Transverse colon (tissue), 3 donors: ENCODE data around the gene RAN.

Source experiments
- EP300 ChIP-seq: sonication (generic); formaldehyde crosslinking; IDR thresholded peaks from one replicate; pipeline ENCODE4 v1.6.1; 2017; ENCODE audit warnings: antibody characterized with exemption, low read depth
- POLR2A ChIP-seq: fragments of 450-650 bp; IDR thresholded peaks from one replicate; pipeline ENCODE4 v1.6.1; 2016; ENCODE audit warnings: antibody characterized with exemption, mild to moderate bottlenecking, moderate library complexity
- TF ChIP-seq, protein P1 (sequence below), 5 experiments: fragments of 200-600 bp in 3 of 5; fragments of 450-650 bp in 2 of 5; sonication (generic) in 3 of 5; IDR thresholded peaks; 1 replicate in 2 of 5; 2 replicates in 3 of 5; pipeline ENCODE4 v1.5.1; 2016 to 2017; ENCODE audit warnings: antibody characterized with exemption in 5 of 5, inconsistent platforms in 3 of 5, mild to moderate bottlenecking in 2 of 5, moderate library complexity in 1 of 5

DNA sequence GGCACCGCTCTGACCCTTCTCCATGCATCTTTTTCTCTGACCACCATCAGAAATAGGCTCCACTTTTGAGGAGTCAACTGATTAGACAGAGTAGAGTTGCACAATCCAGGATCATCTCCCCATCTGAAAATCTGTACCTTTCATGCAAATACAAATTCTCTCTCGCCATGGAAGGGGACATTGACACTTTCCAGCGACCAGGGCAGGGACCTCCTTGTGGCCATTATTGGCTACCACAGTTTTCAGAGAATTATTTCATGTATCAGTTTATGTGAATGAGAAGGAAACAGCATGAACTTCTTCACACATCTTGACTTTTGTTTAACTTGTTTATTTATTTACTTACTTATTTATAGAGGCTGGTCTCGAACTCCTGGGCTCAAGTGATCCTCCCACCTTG lies 13.8 kb upstream of the RAN start:
- TF ChIP-seq, protein P1, sequence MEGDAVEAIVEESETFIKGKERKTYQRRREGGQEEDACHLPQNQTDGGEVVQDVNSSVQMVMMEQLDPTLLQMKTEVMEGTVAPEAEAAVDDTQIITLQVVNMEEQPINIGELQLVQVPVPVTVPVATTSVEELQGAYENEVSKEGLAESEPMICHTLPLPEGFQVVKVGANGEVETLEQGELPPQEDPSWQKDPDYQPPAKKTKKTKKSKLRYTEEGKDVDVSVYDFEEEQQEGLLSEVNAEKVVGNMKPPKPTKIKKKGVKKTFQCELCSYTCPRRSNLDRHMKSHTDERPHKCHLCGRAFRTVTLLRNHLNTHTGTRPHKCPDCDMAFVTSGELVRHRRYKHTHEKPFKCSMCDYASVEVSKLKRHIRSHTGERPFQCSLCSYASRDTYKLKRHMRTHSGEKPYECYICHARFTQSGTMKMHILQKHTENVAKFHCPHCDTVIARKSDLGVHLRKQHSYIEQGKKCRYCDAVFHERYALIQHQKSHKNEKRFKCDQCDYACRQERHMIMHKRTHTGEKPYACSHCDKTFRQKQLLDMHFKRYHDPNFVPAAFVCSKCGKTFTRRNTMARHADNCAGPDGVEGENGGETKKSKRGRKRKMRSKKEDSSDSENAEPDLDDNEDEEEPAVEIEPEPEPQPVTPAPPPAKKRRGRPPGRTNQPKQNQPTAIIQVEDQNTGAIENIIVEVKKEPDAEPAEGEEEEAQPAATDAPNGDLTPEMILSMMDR (IDR thresholded peaks at IDR 0.05) = no peak
- TF ChIP-seq EP300 (no peak), POLR2A (no peak)
